GM10266 (cell line): ENCODE results near the gene GNB1L.
A peak's percentile ranks its signal among the peaks of the same experiment; 100 is the strongest.

Experiments used
- DNase-seq: peaks from one replicate; pipeline ENCODE4 v3.0.0; 2012; ENCODE audit errors: extremely low spot score
- TF ChIP-seq, protein P1 (sequence below): IDR thresholded peaks from 2 replicates; pipeline ENCODE4 v1.5.1; 2012; ENCODE audit warnings: mild to moderate bottlenecking, low read depth; ENCODE audit not compliant: control insufficient read depth, insufficient read depth; ENCODE audit errors: missing control alignments

The GNB1L gene, protein sequence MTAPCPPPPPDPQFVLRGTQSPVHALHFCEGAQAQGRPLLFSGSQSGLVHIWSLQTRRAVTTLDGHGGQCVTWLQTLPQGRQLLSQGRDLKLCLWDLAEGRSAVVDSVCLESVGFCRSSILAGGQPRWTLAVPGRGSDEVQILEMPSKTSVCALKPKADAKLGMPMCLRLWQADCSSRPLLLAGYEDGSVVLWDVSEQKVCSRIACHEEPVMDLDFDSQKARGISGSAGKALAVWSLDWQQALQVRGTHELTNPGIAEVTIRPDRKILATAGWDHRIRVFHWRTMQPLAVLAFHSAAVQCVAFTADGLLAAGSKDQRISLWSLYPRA

DNA sequence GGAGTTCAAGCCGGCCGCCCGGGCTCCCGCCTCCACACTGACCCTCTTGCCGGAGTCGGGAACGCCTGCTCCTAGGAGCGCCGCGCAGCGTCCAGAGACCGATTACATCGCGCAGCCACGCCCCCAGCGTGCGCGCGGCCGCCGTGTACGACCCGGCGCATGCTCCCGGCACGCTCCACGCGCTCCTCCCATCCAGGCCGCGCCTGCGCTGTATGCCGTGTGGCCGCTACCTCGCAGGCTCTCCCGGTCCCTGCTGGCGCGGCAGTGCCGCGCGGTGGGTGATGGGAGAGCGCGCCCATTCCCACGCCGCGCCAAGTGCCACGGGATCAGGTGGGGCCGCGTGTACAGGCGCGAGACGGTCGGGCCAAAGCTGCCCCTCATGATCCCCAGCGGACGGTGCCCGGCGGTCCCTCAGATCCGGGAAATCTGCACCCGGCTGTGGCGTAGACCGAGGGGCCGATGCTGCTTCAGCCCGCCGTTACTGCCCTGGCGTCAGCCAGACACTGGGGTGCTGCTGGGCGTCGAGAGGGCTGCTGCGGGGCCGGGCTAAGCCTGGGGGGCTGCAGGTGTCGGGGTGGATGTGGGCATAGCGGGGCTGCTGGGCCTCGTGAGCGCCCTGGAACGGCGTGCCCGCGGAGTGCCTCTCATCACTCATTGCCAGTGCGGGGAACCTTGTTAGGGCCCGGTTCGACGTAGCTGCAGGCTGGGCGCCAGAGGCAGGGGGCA, at the start of gene GNB1L, which contains the start of gene RTL10:
TSS of gene GNB1L (minus strand) at position 97 of the 726 bp plus-strand sequence. CDS start 33,519 bp downstream, outside the sequence.
TSS of gene RTL10 (minus strand) at position 97 of the 726 bp plus-strand sequence. CDS start 2,613 bp downstream, outside the sequence.
- TF ChIP-seq, protein P1, sequence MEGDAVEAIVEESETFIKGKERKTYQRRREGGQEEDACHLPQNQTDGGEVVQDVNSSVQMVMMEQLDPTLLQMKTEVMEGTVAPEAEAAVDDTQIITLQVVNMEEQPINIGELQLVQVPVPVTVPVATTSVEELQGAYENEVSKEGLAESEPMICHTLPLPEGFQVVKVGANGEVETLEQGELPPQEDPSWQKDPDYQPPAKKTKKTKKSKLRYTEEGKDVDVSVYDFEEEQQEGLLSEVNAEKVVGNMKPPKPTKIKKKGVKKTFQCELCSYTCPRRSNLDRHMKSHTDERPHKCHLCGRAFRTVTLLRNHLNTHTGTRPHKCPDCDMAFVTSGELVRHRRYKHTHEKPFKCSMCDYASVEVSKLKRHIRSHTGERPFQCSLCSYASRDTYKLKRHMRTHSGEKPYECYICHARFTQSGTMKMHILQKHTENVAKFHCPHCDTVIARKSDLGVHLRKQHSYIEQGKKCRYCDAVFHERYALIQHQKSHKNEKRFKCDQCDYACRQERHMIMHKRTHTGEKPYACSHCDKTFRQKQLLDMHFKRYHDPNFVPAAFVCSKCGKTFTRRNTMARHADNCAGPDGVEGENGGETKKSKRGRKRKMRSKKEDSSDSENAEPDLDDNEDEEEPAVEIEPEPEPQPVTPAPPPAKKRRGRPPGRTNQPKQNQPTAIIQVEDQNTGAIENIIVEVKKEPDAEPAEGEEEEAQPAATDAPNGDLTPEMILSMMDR, result peak; percentile 37
- peak; percentile 97 for DNase-seq

- DNase-seq, result no peak
- TF ChIP-seq, protein P1, result no peak
Observed at GRCh38 chr22:19904174-19904856, 49.6 kb upstream of the GNB1L start.

DNA sequence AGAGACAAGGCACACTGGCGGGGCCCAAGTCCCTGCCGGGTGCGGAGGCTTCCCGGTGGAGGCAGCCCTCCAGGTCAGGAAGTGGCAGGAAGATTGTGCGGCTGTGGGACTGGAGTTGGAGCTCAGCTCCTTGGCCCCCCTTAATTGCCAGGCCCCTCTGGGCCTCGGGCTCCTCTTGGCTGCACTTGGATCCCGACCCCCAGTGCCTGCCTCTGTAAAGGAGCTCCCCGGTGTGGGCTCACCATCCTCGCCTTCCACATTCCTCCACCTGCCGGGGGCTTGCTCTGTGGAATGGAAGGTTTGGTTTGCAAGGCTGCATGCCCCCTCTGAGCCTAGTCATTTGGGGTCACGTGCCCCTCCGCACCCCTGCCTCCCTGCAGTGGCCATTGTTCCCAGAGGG, 48.8 kb upstream of the GNB1L start:
- TF ChIP-seq, protein P1, result no peak
- DNase-seq, result no peak

GRCh38 chr22:19903031-19903430, 48.4 kb upstream of the GNB1L start:
- TF ChIP-seq, protein P1, result no peak
- DNase-seq, result no peak

DNA sequence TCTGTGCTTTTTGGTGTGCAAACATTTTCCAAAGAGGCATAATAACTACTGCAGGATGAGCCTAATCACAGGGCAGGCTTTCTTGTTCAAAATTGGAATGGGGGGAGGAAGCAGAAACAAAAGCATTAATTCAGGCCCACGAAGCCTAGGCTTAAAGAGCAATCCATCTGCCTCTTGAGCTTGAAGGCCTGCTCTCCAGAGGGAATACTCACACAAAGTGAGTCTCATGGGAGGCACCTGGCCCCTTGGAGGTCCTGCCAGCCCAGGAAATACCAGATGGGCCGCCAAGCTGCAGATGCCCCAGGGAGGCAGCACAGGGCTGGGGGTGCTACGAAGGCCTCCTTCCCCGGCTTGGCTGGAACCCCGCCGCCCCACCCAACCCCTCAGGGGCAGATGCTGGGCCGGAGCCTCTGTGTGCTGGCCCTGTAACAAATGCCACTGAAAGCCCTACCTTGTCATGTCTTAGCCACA, 47.6 kb upstream of the GNB1L start:
- TF ChIP-seq, protein P1, result no peak

DNA sequence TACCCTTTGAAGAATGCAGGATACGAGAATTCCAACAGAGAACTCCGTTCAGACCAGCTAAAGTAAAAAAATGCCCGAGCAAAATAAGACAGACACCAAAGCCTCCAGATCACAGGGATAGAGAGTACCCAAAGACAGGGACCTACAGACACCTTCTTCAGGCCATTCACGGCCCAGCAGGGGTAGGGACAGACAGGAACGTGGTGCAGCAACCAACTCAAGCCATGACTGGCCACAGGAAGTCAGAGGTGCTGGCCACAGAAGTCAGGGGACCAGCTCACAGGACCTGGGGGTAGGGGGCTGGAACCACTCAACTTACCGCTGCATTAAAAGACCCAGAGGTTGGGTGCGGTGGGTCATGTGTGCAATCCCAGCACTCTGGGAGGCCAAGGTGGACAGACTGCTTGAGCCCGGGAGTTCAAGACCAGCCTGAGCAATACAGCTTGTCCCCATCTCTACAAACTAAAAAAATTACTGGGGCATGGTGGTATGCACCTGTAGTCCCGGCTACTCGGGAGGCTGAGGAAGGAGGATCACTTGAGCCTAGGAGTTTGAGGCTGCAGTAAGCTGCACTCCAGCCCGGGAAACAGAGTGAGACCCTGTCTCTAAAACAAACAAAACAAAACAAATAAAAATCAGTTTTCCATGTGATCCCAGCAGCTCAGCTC, 47.0 kb upstream of the GNB1L start:
- TF ChIP-seq, protein P1, result no peak
- DNase-seq, result no peak

More for the DNA sequence above, 47.6 kb upstream of the GNB1L start:
- no peak for DNase-seq
